NCI-H82 (cell line): Measurements from ENCODE around the gene TMEM92.

Experiments
- DNase-seq: peaks from one replicate; lab custom pipeline; 2025; lab: John Stamatoyannopoulos, UW

Gene TMEM92

DNA sequence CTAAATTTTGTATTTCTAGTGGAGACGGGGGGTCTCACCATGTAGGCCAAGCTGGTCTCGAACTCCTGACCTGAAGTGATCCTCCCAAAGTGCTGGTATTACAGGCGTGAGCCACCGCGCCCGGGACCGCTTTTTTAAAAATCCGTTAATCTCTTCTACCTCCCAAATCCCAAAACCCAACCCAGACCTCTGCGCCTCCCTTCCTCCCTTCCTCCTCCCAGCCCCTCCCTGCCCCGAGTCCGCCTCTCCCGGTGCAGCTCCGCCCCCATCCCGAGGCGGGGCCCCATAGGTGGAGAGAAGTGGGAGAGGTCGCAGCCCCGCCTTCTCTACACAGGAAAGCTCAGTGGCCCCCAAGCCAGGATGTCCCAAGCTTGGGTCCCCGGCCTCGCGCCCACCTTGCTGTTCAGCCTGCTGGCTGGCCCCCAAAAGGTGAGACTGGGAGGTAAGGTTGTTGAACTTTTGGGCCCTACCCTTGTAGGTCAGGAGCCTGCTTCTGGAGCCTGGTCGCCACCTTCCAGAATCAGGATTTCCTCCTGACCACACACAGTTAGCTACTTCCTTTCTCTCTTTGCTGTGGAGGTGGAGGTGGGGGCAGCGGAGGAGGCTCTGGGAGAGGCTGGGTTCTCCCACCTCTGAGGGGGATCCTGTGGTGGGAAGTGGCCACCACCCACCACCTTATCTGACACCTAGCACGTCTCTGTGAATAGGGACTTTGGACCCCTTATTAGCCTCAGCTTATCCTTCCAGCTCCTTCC is at the start of gene TMEM92:
TMEM92 (plus strand) TSS at position 325 of the 755 bp plus-strand sequence; CDS start at position 361, 36 bp downstream.
- peak; percentile 82 for DNase-seq

GRCh38 chr17:50225701-50226240 is 48.5 kb upstream of the TMEM92 start:
- no peak for DNase-seq

- DNase-seq = no peak
Observed at GRCh38 chr17:50234581-50234980, 39.7 kb upstream of the TMEM92 start.

DNA sequence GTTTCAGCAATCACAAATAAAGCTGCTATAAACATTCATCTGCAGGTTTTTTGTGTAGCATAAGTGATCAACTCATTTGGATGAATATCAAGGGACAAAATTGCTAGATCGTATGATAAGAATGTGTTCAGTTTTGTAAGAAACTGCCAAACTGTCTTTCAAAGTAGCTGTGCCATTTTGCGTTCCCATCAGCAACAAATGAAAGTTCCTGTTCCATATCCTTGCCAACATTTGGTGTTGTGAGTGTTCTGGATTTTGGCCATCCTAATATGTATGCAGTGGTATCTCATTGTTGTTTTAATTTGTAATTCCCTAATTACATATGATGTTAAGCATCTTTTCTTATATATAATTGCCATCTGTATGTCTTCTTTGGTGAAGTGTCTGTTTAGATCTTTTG is 36.4 kb upstream of the TMEM92 start:
- no peak for DNase-seq

GRCh38 chr17:50238601-50239280 is 35.5 kb upstream of the TMEM92 start:
- no peak for DNase-seq

DNA sequence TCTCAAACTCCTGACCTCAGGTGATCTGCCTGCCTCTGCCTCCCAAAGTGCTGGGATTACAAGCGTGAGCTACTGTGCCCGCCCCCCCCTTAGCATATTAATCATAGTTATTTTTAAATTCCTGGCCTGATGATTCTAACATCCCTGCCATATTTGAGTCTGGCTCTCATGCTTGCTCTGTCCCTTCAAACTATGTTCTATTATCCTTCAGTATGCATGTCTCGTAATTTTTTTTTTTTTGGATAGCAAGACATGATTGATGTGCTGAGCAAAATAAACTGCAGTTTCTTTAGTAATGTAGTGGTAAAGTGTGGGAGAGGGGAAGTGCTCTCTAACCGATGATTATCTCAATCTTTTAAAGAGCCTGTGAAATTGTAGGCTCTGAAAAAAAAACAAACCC is 34.3 kb upstream of the TMEM92 start:
- no peak for DNase-seq

DNA sequence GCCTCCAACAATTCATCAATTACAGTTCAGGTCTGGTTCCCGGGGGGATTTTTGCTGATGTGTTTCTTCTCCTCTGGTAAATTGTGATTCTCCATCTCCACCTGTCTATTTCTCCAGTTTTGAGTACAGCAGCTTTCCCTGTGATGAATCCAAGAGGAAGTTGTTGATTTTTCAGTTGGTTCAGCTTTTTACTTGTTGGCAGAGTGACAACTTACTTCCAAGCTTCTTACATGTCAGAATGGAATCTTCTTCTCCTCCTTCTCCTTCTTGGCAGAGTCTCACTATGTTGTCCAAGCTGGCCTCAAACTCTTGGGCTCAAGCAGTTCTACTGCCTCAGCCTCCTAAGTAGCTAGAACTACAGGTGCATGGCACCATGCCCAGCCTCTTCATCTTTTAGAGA is 33.4 kb upstream of the TMEM92 start:
- DNase-seq = no peak

GRCh38 chr17:50241431-50241830 is 32.8 kb upstream of the TMEM92 start:
- DNase-seq = no peak

DNA sequence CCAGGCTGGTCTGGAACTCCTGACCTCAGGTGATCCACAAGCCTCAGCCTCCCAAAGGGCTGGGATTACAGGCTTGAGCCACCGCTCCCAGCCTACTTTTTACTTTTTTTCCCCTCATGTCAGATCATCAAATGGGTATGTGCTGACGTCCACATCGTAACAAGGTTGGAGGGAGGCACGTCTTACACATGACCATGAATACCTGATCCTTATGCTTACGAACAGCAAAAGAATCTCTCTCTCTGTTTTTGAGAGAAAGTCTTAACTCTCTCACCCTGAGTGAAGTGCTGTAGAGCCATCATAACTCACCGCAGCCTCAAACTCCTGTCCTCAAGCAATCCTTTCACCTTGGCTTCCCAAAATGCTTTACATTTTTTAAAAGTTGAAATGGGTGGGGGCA is 29.5 kb upstream of the TMEM92 start:
- no peak for DNase-seq

GRCh38 chr17:50248255-50248654 is 26.0 kb upstream of the TMEM92 start:
- DNase-seq = no peak

- no peak for DNase-seq
Observed at GRCh38 chr17:50252781-50253180, 21.5 kb upstream of the TMEM92 start.

DNA sequence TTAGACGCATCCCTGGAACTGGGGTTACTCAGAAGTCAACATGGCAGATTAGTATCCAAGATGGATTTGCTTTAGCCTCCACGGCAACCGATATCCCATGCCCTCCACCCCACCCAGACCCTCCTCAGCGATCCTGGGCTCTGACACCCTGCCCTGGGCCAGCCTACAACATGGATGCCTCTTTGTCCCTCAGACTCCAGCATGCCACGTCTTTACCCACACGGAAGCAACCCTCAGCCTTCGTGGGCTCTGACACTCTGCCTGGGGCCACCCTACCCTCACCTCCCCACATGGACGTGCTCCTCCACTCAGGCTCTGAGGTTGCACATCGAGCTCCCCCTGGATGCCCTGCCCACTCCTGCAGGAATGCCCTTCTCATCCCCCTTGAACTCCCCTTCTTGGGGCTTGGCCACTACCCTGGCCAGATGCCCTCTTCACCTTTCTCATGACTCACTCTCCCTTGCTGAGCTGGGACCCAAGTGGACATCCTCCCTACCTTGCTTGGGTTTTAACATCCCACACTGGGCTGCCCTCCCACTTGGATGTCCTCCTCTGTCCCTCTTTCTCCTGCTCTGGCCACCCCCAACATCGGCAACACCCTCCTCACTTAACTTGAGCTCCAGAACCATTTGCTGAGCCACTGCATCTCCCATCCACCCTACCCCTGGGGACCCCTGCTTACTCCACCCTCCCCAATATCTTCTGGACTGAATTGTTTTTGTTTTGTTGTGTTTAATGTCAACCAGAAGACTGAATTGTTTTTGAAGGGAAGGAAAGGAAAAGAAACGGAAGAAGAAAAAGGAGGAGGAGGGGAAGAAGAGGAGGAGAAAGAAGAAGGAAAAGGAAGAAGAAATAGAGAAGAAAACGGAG is 18.3 kb upstream of the TMEM92 start:
- no peak for DNase-seq

DNA sequence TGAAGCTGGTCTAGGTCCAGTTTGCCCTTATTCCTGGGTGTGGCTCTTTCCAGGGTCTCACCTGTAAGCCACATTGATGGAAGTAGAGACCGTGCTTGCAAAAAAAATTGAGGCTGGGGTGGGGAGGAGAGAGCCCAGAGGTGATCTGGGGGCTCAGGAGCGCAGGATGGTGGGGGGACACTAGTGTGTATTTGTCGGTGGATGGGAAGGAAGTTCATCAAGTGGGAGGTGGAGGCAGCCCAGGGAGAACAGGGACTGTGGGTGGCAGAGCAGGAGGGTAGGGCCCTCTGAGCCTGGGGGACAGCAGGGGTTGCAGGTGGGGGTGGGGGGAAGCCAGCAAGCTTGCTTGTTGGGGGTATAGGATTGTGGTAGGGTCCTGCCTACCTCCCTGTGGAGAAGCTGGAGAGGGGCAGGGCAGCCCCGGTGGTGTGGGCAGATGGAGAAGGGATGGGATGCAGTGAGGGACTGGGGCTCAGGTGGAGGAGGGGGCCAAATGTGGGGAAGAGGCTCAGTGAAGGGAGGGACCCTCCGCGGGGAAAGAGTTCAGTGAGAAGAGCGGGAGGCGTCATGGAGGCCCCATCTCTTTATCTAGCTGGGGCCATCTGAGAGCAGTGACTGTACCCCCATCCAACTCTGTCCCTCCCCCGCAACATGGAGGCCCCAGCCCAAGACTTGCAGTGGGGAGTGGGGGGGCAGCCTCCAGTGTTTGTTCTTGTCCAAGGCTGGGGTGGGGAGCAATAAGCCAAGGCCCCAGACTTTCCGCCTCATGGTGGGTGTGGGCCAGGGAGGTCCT is 17.2 kb upstream of the TMEM92 start:
- no peak for DNase-seq

GRCh38 chr17:50257676-50258224 is 16.5 kb upstream of the TMEM92 start:
- no peak for DNase-seq

GRCh38 chr17:50258647-50259476 is 15.4 kb upstream of the TMEM92 start:
- no peak for DNase-seq

DNA sequence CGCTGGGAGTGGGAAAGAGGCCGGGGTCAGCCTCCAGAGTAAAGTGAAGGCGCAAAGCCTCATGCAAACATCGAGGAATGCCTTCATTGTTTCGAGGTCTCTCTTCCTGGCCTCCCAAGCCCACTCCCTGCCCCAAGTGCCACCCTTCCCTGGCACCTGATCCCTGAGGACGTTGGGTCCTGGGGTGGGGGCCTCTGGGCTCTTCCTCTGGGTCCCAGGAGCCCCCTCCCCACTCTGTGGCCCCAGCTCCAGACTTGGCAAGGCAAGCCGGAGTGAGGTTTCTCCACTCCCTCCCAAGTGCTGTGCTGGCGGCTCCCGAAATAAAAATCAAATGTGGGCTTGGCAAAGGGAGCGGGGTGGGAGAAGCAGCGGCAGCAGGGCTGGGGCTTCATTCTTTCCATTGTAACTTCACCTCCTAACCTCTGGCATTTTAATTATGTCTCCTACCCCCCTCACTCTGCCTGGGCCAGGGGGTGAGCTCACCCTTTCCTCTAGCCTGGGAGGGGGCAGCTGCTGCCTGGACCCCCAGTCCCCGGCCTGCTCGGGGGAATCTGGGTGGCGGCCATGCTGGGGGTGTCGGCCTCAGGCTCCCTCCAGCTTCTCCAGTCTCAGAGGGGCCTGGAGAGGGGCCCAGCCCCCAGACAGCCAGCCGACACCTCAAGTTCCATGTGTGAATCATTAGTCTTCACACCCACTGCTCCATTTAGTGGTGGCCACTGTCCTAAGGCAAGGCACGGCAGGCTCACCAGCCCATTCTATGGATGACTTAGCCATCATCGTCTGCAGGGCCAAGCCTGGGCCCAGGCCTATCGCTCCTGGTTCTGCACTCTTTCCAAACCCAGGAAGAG is 14.6 kb upstream of the TMEM92 start:
- no peak for DNase-seq

DNA sequence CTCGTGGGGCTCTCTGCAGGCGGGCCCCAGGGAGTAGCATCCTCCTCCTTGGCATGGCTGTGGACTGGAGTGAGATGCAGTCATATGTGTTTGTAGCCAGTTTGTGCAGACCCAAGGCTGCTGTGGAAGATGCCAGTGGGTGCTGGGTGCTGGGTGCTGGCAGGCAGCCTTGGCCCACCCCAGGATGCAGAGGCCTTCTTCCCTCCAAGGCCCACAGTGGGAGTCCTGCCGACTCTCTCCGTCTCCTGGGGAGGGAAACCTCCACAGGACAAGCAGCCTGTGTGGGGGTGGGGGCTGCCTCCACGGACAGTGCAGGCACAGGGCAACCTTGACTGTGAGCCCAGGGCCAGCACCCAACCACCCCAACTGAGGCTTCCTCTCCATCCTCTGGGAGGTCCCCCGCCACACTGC is 13.8 kb upstream of the TMEM92 start:
- no peak for DNase-seq

GRCh38 chr17:50261051-50261915 is 13.0 kb upstream of the TMEM92 start:
- DNase-seq = no peak
